NCI-H187 (cell line): ENCODE data around the gene YIPF5.

Experiments
- DNase-seq, 2 experiments: peaks; one replicate each; lab custom pipeline; 2025; lab: John Stamatoyannopoulos, UW

Gene YIPF5

DNA sequence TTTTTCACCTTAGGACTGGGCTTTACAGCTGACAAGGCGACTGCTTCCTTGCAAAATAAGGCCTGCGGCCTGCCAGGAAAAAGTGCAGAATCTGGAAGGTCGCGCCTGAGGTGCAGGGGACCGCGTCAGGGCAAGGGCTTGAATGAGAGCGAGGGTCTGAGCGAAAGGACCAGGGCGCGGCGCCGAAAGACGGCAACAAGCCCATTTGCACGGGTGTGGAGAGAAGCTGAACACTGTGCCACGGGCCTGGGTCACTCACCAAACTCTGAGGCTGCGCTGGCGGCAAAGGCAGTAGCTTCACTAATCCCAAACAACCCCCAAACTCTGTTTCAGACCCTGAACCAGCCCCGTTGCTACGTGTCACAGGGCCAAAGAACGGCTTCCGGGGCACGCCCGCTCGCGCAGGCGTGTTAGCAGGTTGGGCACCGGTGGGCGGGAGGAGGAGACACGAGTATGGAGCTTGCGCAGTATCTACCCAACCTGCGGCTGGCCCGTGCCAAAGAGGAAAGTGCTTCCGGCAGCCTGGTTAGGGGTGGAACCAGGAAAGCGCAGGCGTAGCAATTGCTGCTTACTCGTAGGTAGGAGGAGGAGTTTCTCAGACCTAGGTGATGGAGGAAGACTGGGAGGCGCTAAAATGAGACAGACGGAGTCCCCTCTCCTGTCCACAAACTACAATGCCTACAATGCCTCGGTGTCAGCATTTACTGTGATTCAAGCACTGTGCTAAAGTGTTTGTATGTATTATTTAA lies at the start of gene YIPF5, which contains the start of gene KCTD16:
YIPF5 (minus strand) TSS at position 384 of the 749 bp plus-strand sequence. CDS start 704 bp downstream, outside the sequence.
KCTD16 (plus strand) TSS at position 598 of the 749 bp plus-strand sequence.
- peak; percentile 88 to 93 for DNase-seq

DNA sequence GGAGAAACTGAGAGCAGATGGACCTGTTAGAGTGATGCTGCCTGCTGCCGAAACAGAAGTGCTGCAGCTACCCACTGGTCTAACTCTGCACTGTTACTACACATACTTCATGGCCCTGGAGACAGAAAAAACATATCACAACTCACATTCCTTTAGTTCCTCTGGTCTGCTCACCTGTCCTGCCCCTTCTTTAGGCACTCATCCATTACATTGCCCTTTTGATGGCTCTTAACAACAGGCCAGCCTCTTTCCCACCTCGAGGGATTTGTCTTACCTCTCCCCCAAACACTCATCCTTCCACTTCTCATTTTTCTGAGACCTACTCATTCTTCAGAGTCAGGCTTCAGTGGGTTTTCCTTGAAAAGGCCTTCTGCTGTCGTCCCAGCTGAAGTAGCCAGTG lies 49.4 kb upstream of the YIPF5 start:
- DNase-seq = peak; percentile 26 to 28

DNA sequence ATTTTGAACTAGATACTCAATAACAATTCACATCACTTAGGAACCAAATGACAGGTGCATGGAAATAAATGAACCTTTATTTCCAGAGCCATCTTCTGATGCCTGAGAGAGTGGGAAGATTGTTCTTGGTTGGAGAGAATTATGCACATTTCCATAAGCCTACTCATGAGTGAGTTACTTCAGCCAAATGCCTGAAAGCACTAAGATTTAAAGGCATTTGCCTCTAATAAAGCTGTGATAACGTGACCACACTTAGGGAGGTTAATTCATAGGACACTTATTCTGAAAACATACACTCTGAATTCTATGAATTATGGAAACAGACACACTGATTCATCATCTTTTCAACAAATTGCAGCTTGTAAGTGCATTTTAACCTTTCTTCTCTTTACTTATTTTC lies 40.2 kb upstream of the YIPF5 start:
- no peak for DNase-seq

DNA sequence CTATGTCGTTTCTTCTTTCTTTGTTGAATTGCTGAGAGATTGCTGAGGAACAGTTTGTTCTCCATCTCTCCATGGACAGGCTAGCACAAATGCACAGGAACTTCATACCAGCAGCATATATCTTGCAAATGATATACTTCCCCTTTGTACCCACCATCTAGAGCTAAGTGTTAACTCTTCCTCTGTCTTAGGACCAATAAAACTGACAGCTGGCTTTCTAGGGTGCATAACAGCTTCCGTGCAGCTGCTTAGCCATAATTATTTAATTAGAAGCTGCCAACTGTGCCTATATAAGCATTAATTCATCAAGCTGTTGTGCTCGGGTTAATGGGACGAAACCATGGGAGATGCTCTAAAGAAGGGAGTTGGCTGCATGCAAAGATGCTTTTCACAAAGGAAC lies 38.9 kb upstream of the YIPF5 start:
- DNase-seq = no peak

DNA sequence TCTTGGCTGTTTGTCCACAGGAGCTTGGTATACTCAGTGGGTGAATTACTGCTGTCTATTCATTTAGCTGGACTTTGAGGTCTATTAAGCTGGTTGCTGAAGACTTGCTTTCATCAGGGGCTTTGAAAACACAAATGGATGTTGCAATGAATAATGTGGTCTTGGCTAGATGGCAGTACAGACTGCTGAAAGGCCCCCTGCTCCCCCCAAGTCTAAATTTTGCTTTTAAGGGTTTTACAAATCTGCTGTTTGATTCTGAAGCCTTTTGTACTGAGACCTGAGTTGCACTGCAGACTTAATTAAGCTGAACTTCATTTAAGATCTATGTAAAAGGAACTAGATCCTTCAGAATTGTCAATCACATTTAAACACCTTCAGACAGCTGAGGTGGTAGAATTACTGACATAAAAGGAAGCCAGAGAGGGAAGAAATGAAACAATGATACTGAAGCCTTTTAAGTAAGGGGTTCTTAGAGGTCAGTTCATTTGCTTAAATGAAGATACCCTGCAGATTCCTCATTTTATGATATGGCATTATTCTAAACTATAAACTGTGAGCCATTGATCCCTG lies 37.5 kb upstream of the YIPF5 start:
- DNase-seq = no peak

DNA sequence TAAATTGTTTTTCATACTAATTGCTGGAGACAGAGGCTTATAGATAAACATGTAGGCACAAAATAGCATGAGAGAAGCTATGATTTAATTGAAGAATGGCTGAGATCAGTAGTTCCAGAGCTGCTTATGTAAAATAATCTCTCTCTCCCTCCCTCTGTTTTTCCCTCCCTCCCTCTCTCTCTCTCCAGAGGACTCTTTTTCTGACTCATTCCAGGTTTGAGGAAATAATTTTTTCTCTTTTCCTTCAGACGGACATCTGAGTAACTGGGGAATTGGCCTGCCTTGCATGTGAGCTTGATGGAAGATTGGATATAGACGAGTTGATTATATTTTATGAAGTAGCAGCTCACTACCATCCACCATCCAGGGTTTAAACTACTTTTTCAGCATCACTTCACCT lies 35.7 kb upstream of the YIPF5 start:
- no peak for DNase-seq

DNA sequence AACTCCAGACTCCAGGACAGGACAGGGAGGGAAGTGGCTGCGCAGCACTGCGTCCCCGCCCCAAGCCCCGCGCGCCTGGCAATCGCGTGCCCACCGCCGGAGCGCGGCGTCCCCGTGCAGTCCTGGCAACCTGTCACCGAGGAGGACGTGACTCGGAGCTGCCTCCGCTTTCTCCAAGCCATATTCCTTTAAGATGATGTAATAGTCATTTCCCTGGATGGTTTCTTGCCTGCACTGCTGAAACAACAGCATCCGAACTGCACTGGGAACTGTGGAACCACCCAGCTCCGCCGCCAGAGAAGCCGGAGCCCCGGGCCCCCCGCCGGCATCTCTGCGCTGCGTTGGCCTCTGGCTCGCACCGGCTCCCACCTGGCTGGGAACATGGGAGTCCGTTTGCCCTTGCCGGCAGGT lies 34.7 kb upstream of the YIPF5 start:
- no peak for DNase-seq

DNA sequence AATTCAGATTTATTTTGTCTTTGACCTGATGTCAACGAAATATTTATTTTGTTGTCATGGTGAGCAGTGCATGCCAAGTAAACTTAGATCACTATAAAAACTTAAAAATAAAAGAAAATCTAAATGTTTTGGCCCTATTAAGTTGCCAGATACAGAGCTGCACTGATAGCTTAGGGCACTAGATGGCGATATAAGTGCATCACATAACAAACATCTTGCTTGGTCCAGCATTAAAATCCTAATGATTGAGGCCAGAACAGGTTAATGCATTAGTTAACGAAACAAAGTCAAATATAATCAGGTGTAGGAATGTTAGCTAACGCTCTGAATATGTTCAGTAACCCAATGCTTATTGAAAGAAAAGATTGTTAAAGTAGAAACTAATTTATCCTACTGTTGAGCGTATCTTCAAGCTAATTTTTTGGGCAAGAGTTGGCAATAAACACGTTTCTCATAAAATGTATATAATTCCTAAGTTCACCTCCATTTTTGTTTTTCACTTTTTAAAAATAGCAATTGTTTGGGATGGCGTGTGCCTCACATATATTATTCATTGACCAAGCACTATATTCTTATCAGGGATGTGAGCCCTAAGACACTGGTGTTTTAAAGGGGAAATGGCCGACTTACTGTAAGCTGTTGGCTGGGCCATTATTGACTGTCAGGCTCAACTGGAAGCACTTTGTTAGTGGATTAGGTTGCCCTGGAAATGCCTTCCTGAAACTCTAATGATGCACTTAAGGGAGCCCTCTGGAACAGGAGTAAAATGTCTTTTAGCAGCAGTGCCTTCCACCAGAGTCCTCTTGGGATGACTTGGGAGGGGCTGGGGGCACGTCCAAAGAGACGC lies 33.5 kb upstream of the YIPF5 start:
- DNase-seq = peak; percentile 17 to 33

DNA sequence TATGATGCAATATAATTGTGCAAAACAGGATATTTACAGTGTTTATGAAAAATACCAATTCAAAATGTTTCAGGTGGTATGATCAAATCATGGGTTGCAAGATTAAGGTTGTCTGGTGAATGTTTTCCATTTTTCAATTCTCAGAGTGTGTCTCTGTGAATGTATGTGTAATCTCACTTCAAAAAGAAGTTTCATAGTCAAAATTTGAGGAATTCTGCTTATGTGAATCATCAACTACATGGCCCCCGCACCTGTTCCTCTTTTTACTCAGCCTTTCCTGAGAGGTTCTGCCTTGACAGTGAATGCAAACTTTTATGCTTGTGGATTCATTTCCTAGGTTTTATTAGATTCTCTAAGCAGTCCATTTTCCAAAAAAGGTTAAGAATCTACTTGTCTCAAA lies 32.3 kb upstream of the YIPF5 start:
- no peak for DNase-seq

DNA sequence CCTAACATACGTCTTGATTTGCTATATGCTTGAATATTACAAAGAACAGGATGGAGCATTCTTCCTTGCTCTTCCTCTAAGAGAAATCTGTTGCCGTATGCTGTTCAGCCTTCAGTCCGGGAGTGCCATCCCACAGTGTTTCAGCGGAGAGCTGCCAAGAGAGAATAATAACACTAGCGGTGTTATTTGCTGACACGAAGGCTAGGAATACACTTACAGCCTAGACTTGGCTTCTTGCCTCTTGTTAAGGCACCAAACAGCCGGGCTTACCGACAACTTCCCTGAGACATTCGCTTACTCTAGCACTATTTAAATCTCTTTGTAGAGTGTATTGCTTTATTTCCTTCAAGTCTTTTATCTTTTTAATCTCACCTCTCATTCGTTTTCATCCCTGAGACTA lies 31.6 kb upstream of the YIPF5 start:
- DNase-seq = no peak

DNA sequence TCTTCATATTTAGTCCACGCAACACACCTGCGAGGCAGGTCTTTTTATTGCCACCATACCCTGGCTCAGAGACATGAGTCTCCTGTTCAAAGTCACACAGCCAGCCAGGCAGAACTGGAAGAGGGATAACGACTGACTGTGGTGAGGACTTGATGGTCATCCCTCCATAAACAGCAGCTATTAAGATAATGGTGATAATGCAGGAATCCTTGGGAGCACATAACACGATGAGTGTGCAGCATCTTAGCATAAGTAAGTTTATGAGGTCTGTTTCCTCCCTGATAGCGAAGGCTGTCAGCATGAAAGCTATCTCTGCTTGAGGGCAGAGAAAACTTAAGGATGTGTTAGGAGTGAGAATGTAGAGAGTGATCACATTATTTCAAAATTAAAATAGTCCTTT lies 31.1 kb upstream of the YIPF5 start:
- DNase-seq = no peak

DNA sequence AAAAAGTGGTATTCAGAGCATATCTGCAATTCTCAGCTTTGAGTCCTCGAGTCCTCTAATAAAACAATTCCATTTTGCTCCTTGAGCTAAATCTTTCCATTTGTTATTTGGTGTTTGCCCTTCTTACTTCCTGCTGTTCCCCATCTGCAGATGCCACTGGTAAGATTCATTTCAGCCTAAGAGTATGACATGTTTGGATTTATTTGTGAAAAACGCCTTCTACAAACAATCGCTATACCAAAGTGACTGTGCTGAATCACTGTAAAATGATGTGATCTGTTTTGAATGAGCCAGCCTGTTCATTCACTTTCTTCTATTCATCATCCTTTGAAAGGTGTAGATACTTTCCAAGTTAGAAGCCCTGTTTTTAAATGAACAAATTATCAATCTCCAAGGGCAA lies 27.9 kb upstream of the YIPF5 start:
- DNase-seq = no peak

DNA sequence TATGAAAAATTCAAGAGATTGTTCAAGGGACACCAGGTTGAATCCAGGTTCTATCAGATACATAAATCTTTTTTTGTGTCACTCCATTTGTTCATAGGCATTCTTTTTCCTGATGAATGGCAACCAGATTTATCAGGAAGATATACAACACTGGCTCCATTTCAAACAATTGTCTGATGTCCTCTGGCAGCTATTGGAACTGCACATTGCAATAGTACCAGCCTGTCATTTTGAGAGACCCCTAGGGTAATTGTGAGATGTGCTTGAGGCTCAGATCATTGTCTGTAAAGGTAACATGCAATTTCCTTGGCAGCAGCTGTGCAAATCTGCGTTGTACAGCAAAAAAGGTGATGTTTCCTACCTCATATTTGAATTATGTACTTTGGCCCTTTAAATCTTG lies 26.2 kb upstream of the YIPF5 start:
- DNase-seq = no peak

DNA sequence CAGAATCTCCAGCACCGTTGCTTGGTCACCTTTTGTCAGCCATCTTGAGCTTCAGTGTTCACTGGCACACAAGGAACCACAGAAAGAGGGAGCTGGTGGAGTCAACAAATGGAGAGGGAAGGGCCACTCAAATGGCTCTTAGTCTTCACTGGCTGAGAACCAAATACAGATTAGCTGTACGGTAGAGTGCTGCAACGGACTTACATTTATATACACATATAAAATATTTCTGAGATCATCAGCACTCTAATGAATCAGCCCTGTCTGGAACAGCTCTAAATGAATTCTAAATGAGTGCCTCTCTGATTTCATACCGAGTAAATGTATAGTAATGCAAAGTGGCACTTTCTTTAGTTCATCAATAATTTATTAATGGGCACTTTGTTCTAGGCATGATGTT lies 25.0 kb upstream of the YIPF5 start:
- no peak for DNase-seq

DNA sequence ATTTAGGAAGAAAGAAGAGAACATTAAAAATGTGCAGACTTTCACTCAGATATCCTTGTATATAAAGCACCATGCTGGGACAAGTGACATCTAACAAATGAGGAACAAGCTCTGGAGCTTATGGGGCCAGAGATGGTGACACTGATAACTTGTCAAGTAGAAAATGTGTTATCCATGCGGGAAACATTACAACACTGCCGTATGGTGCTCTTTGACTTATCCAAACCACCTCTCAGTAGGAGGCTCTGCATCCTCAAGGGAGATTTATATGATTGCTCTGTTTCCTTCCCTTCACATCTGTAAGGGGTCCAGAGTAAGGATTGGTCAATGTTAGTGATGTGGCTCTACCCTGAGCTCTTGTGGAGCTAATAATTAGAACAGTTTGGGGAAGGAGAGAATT lies 23.7 kb upstream of the YIPF5 start:
- DNase-seq = no peak

DNA sequence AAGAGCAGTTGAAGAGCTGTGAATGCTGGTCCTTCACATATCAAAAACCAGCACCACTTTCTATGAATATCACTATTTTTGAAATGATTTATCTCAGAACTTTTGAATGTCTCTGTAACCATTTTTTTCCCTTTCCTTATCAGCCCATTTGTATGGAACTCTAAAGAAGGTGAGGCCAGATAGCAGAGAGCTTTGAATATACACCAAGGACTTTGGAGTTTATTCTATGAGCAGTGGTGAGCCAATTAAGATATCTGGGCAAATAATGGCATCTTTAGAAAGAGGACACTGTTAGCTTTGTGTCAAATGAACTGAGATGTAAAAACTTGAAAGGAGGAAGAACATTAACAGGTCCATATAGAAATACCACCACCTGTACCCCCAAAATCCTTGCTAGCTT lies 22.2 kb upstream of the YIPF5 start:
- DNase-seq = no peak

DNA sequence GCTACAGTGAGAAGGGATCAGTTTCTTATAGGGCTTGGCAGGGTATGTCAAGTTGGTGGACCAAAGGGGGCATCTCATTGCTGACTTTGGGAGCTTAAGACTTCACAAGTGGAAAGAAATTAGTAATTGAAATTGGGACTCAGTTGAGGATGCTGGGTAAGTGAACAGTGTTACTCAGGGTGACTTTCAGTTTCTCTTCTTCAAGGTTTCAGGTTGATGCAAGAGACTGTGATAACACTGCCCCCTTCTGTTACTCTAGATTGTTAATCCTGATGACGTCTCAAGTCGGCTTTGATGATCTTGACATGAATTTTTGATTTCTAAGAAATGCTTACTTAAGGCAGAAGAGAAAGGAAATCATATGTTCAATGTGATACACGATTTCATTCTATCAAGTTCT lies 21.5 kb upstream of the YIPF5 start:
- no peak for DNase-seq

DNA sequence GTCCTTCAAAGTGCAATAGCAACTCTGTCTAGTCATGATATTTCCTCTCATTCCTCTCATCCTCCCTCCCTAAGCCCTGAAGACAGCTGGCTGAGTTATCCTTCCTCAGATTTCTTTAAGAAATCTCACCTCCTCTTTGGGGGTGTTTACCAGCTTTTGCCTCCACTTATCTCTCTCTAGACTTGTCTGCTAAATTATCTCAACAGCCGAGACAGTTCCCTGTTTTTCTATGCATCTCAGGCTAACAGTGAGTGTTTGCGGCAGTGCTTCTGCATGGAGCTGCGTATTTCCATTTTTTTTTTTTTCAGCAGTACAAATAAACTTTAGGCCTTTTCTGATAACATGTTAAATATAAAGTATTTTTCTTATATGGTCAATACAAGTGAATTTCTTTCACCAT lies 21.1 kb upstream of the YIPF5 start:
- DNase-seq = no peak

DNA sequence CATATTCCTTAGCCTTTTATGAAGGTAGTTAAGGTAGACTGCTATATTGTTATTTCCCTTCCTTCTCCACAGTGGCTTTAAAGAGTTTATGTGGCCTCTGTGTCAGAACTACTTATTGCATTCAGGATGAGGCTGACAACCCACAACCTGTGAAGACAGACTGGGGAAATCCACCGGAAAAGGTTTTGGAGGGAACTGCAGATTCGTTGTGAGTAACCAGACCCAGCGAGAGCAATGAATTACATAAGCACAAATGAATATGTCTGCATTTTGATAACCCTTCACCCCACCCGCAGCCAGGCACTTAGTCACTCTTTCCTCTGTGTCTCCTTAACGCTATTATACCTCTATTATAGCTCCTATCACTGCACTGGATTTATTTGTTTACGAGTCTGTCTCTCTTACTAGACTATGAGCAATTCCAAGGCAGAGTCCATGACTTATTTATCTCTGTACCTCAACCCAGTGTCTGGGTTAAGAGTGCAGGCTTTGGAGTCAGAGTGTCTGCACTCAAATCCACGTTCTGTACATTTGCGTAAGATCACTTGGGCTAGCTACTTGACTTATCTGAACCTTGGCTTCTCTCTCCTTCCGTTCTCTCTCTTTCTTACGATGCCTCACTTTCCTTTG lies 19.5 kb upstream of the YIPF5 start:
- DNase-seq = no peak

DNA sequence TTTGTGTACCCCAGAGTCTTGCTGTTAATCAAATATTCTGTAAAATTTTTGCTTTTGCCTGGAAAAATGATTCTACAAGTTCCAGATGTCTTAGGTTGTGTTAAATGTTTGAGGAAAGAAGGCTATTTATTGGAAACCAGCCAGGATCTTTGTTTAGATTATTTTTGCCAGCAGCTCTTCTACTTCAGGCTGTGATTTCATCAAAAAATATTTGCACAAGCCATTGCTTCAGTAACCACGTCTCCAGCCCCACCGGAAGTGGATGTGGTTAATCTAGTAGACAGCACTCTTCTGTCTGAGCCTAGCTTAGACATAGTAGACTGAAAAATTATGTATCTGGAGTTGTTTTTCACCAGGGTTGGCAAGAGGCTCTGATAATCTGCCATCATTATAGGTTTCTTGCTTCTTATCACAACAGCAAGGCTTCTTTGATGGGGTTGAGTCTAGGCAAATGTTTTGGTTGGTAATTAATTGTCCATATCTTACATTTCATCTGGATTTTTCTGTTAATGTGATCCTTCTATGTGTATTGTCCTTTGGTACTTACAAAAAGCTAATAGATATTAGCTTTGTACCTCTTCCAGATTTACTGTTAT lies 17.3 kb upstream of the YIPF5 start:
- DNase-seq = no peak

DNA sequence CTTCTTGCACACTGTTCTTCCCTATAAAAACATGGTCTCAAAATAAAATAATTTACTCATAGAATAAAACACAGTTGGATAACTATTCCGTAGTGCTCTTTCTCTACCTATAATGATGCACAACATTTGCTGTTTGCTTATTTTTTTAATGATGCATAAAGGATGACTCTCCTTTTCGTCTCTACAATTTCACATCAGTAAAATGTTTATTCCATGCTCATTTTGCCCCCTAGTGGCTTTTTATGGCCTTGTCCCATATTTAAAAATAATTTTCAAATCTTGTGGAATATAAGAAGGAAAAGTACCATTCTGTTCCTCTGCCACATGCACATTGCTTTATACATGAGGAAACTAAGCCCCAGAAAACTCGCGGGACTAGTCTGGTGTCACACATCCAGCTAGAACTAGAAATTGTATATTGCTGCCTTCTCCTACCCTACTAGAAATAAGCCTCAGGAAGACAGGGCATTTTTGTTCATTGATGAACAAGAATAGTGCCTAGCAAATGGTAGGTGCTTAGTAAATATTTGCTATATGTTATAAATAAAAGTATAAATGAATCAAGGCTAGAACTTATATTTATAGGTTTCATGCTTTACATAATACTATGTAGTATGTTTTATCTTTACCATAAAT lies 12.9 kb upstream of the YIPF5 start:
- DNase-seq = peak in 1 of 2 experiments; percentile 24

DNA sequence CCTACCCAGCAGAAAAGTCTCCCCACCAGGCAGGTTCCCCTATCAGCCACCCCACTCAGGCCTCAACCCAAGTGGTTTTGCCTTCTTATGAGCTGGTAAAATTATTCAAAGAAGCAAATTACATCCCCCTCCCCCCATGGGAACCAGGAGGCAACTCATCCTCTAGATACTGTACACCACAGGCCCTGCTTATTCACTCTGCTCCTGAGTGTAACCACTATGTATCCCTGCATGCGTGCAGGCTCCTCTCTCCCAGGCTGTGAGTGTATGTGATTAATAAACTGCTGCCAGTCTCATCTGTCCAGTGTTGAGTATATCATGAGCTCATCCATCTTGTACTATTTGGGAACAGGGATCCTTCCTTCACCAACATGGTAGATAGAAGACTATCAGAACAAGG lies 8.8 kb upstream of the YIPF5 start:
- DNase-seq = no peak
